Body of pancreas (tissue), 4 donors: ENCODE data around the gene IL6R.

Experiments
- POLR2A ChIP-seq, 3 donors: fragments of 450-650 bp; IDR thresholded peaks; one replicate each; pipeline ENCODE4 v1.6.1; 2016; ENCODE audit warnings: antibody characterized with exemption in 3 of 3, mild to moderate bottlenecking in 2 of 3
- TF ChIP-seq, protein P1 (sequence below), 7 experiments: fragments of 450-650 bp in 4 of 7; fragments of 200-600 bp in 3 of 7; sonication (generic) in 3 of 7; IDR thresholded peaks; one replicate each; pipeline ENCODE4 v1.5.1; 2016 to 2019; ENCODE audit warnings: antibody characterized with exemption in 7 of 7

DNA sequence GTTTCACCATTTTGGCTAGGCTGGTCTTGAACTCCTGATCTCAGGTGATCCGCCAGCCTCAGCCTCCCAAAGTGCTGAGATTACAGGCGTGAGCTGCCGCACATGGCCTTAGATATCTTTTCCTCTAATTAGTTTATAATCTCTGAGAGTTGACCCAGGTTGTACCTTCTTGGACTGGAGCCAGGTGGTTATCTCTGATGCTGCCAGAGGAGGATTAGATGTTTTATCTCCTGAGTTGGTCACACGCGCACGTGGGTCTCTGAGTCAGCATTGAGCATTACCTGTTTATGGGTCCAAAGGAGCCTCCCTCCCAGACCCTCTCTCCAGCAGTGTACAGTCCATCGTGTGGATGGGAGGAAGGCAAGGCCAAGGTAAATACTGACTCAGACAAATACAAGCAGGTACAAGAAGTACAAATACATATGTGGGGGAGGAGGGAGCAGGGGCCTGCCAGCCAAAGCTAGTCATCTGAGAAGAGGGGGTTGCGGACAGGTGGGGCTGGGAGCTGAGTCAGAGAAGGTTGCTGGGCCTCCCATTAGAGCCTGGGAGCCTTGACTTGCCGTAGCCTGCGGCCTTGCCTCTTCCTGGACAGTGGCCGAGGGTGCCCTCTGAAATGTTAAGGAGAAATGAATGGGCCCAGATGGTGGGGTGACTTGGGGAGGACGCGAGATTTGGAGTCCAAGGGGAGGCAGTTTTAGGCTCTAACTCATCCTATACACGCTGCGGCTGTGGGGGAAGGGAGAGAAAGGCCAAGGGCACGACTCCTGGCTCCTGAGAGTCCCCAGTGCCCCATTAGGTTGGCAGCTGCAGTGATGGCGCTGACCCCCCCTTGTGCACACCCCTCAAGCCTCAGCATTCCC lies 13.1 kb downstream of the IL6R start:
- TF ChIP-seq, protein P1, sequence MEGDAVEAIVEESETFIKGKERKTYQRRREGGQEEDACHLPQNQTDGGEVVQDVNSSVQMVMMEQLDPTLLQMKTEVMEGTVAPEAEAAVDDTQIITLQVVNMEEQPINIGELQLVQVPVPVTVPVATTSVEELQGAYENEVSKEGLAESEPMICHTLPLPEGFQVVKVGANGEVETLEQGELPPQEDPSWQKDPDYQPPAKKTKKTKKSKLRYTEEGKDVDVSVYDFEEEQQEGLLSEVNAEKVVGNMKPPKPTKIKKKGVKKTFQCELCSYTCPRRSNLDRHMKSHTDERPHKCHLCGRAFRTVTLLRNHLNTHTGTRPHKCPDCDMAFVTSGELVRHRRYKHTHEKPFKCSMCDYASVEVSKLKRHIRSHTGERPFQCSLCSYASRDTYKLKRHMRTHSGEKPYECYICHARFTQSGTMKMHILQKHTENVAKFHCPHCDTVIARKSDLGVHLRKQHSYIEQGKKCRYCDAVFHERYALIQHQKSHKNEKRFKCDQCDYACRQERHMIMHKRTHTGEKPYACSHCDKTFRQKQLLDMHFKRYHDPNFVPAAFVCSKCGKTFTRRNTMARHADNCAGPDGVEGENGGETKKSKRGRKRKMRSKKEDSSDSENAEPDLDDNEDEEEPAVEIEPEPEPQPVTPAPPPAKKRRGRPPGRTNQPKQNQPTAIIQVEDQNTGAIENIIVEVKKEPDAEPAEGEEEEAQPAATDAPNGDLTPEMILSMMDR (IDR thresholded peaks at IDR 0.05), result no peak
- peak in 2 of 3 donors; percentile 53 to 61 for TF ChIP-seq POLR2A (IDR thresholded peaks at IDR 0.05)
